Measurements from ENCODE around the gene DGKI.

DNA sequence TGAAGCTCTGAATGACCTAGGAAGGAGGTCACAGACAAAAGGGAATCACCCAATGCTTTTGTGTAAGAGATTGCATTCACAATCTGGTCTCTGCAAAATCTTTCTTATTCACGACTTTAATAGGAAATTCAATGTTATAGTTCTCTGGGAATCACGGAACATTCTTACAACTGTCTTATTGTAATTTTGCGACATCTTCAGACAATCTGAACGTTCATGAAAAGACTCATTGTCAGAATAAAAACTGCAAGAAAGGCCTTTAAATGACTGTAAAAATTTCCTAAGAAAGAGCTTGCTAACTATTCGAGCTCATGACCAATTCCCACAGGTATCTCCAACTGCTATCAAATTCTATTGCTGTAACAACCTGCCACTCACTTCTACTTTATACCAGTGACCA lies 130.7 kb downstream of the DGKI start:
- TF ChIP-seq, protein P1, sequence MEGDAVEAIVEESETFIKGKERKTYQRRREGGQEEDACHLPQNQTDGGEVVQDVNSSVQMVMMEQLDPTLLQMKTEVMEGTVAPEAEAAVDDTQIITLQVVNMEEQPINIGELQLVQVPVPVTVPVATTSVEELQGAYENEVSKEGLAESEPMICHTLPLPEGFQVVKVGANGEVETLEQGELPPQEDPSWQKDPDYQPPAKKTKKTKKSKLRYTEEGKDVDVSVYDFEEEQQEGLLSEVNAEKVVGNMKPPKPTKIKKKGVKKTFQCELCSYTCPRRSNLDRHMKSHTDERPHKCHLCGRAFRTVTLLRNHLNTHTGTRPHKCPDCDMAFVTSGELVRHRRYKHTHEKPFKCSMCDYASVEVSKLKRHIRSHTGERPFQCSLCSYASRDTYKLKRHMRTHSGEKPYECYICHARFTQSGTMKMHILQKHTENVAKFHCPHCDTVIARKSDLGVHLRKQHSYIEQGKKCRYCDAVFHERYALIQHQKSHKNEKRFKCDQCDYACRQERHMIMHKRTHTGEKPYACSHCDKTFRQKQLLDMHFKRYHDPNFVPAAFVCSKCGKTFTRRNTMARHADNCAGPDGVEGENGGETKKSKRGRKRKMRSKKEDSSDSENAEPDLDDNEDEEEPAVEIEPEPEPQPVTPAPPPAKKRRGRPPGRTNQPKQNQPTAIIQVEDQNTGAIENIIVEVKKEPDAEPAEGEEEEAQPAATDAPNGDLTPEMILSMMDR (IDR thresholded peaks at IDR 0.05 in 2 of 3, conservative IDR thresholded peaks at IDR 0.05 in 1 of 3; ENCODE audit: borderline replicate concordance in 1 of 3, insufficient read depth in 1 of 3, low read depth in 2 of 3, low read length in 2 of 3): no peak
- TF ChIP-seq EZH2 (IDR thresholded peaks at IDR 0.05) (no peak), POLR2A (IDR thresholded peaks at IDR 0.05; ENCODE audit: borderline replicate concordance, extremely low read depth, insufficient read depth, insufficient read length) (no peak), RAD21 (IDR thresholded peaks at IDR 0.05; ENCODE audit: low read depth) (no peak), CEBPB (IDR thresholded peaks at IDR 0.05; ENCODE audit: low read depth) (no peak), ZFX (IDR thresholded peaks at IDR 0.05) (no peak), EZH2phosphoT487 (IDR thresholded peaks at IDR 0.05; ENCODE audit: borderline replicate concordance) (no peak)
- TF ChIP-seq, protein P2, sequence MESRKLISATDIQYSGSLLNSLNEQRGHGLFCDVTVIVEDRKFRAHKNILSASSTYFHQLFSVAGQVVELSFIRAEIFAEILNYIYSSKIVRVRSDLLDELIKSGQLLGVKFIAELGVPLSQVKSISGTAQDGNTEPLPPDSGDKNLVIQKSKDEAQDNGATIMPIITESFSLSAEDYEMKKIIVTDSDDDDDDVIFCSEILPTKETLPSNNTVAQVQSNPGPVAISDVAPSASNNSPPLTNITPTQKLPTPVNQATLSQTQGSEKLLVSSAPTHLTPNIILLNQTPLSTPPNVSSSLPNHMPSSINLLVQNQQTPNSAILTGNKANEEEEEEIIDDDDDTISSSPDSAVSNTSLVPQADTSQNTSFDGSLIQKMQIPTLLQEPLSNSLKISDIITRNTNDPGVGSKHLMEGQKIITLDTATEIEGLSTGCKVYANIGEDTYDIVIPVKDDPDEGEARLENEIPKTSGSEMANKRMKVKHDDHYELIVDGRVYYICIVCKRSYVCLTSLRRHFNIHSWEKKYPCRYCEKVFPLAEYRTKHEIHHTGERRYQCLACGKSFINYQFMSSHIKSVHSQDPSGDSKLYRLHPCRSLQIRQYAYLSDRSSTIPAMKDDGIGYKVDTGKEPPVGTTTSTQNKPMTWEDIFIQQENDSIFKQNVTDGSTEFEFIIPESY (IDR thresholded peaks at IDR 0.05; ENCODE audit: extremely low read depth, insufficient replicate concordance, low read length): no peak
- TF ChIP-seq, protein P3, sequence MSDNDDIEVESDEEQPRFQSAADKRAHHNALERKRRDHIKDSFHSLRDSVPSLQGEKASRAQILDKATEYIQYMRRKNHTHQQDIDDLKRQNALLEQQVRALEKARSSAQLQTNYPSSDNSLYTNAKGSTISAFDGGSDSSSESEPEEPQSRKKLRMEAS (IDR thresholded peaks at IDR 0.05): no peak

Measured in HCT116 (cell line).